GM19372 (cell line): ENCODE data around the gene PTGDR2.

Source experiments
- ATAC-seq: cut with Tn5 transposase; IDR thresholded peaks from one replicate; pipeline ENCODE4 v1.9.1; 2021; ENCODE audit warnings: mild to moderate bottlenecking, low read depth, moderate library complexity; ENCODE audit not compliant: unreplicated experiment

Gene PTGDR2

GRCh38 chr11:60816590-60817157 is 39.1 kb downstream of the PTGDR2 start:
- no peak for ATAC-seq

- no peak for ATAC-seq
Measured at GRCh38 chr11:60814112-60814511, 41.6 kb downstream of the PTGDR2 start.

- no peak for ATAC-seq
Measured at GRCh38 chr11:60813324-60813723, 42.4 kb downstream of the PTGDR2 start.

GRCh38 chr11:60810569-60810968 is 45.2 kb downstream of the PTGDR2 start:
- no peak for ATAC-seq

GRCh38 chr11:60810151-60810550 is 45.6 kb downstream of the PTGDR2 start:
- ATAC-seq: no peak

- no peak for ATAC-seq
Measured at GRCh38 chr11:60809691-60810090, 46.1 kb downstream of the PTGDR2 start.

- ATAC-seq: no peak
Measured at GRCh38 chr11:60809249-60809648, 46.5 kb downstream of the PTGDR2 start.

- no peak for ATAC-seq
Measured at GRCh38 chr11:60803273-60803936, 52.3 kb downstream of the PTGDR2 start.

- no peak for ATAC-seq
Measured at GRCh38 chr11:60801194-60801593, 54.6 kb downstream of the PTGDR2 start.
